CMK (cell line): Measurements from ENCODE around the gene ID1.

Source experiments
- DNase-seq: peaks from one replicate; pipeline ENCODE4 v3.0.0-alpha.2; 2010; ENCODE audit warnings: low read depth

Gene ID1

GRCh38 chr20:31605031-31605901 is at the start of gene ID1:
Gene ID1 (plus strand): TSS chr20:31605289. CDS start chr20:31605388, 99 bp downstream.
- DNase-seq, result no peak

- no peak for DNase-seq
Observed at GRCh38 chr20:31559704-31560093, 45.4 kb upstream of the ID1 start.

- no peak for DNase-seq
Observed at GRCh38 chr20:31560094-31560745, 44.9 kb upstream of the ID1 start.

- DNase-seq, result no peak
Observed at GRCh38 chr20:31560746-31561598, 44.1 kb upstream of the ID1 start.

GRCh38 chr20:31562241-31562640 is 42.8 kb upstream of the ID1 start:
- no peak for DNase-seq

GRCh38 chr20:31564284-31564683 is 40.8 kb upstream of the ID1 start:
- no peak for DNase-seq

- DNase-seq, result no peak
Observed at GRCh38 chr20:31565699-31566318, 39.3 kb upstream of the ID1 start.

GRCh38 chr20:31566319-31566657 is 38.8 kb upstream of the ID1 start:
- DNase-seq, result no peak

- no peak for DNase-seq
Observed at GRCh38 chr20:31566658-31567379, 38.3 kb upstream of the ID1 start.

- DNase-seq, result no peak
Observed at GRCh38 chr20:31567380-31567720, 37.7 kb upstream of the ID1 start.

- no peak for DNase-seq
Observed at GRCh38 chr20:31568041-31568731, 36.9 kb upstream of the ID1 start.

- no peak for DNase-seq
Observed at GRCh38 chr20:31568773-31569162, 36.3 kb upstream of the ID1 start.

- DNase-seq, result peak; percentile 55
Observed at GRCh38 chr20:31569163-31570020, 35.7 kb upstream of the ID1 start.

GRCh38 chr20:31570021-31570463 is 35.0 kb upstream of the ID1 start:
- no peak for DNase-seq

GRCh38 chr20:31570735-31571617 is 34.1 kb upstream of the ID1 start:
- DNase-seq, result no peak

- DNase-seq, result no peak
Observed at GRCh38 chr20:31572042-31572700, 32.9 kb upstream of the ID1 start.

- DNase-seq, result peak; percentile 81
Observed at GRCh38 chr20:31572701-31573554, 32.2 kb upstream of the ID1 start.
